ENCODE measurements around the gene PEX5L. TPM values are rescaled to one million over a fixed set of nuclear protein-coding genes. Genes with fewer than 3 reads are reported as not detected.

Gene PEX5L
- total RNA-seq, 1 donor from 2014 or later, result 1.0 TPM

DNA sequence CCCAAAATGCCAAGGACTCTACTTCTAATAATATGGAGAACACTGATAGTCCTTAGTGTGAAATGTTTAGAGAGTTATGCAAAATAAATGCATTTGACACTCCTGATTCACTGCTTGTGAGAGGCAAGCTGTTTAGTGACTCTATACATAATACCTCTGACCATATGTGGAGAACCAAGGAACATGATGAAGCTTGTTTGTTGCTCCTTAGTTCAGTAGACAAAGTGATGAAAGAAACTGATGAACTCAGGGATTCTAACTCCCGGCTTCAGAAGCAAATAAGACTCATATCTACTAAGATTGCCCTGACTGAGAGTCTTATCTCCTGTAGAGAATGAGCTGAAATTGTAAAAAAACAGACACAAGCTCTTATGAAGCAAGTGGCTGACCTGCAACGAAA lies 41.3 kb downstream of the PEX5L start:
- H3K27me3 Mint-ChIP-seq, result no peaks in the 10 kb centered on the region
- peaks cover 7% of the 10 kb centered on the region for H3K4me1 Mint-ChIP-seq (ENCODE audit: low read depth)
- no peak for DNase-seq (ENCODE audit: low spot score, unreplicated experiment)
- H3K27ac Mint-ChIP-seq, result no peak overlapping the region
- peaks cover 7% of the 10 kb centered on the region for H3K9me3 Mint-ChIP-seq (ENCODE audit: low read depth)
- TF ChIP-seq, protein P1, sequence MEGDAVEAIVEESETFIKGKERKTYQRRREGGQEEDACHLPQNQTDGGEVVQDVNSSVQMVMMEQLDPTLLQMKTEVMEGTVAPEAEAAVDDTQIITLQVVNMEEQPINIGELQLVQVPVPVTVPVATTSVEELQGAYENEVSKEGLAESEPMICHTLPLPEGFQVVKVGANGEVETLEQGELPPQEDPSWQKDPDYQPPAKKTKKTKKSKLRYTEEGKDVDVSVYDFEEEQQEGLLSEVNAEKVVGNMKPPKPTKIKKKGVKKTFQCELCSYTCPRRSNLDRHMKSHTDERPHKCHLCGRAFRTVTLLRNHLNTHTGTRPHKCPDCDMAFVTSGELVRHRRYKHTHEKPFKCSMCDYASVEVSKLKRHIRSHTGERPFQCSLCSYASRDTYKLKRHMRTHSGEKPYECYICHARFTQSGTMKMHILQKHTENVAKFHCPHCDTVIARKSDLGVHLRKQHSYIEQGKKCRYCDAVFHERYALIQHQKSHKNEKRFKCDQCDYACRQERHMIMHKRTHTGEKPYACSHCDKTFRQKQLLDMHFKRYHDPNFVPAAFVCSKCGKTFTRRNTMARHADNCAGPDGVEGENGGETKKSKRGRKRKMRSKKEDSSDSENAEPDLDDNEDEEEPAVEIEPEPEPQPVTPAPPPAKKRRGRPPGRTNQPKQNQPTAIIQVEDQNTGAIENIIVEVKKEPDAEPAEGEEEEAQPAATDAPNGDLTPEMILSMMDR (IDR thresholded peaks at IDR 0.05; ENCODE audit: unreplicated experiment), result no peak
- no peak overlapping the region for H3K4me3 Mint-ChIP-seq (ENCODE audit: low read depth)
- no peaks in the 10 kb centered on the region for H3K36me3 Mint-ChIP-seq (ENCODE audit: insufficient read depth)

GRCh38 chr3:179991883-179992282 lies 44.9 kb downstream of the PEX5L start:
- TF ChIP-seq, protein P1 (IDR thresholded peaks at IDR 0.05; ENCODE audit: unreplicated experiment), result no peak
- Mint-ChIP-seq H3K36me3 (ENCODE audit: insufficient read depth) (no peaks in the 10 kb centered on the region), H3K4me3 (ENCODE audit: low read depth) (no peak overlapping the region), H3K27ac (no peak overlapping the region), H3K9me3 (ENCODE audit: low read depth) (peaks cover 7% of the 10 kb centered on the region), H3K27me3 (no peaks in the 10 kb centered on the region), H3K4me1 (ENCODE audit: low read depth) (peaks cover 7% of the 10 kb centered on the region)
- DNase-seq (ENCODE audit: low spot score, unreplicated experiment), result no peak

DNA sequence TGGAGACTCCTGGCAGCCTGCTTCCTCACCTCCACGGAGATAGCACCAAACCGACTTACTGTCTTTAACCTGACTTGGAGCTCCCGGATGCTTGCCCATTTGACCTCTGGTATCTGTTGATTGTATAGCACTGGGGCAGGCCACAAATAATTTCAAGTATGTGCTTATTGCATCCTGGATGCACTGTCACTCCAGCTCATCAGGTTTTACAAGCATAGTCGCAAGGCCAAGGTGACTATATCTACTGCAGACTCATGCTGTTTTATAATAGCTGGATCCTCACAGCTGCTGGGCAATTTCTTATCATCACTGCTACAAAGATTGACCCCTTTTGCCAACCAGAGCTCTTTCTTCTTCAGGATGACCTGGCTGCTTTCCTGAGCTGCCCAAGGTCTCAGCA lies 45.6 kb downstream of the PEX5L start:
- Mint-ChIP-seq H3K4me3 (ENCODE audit: low read depth) (no peak overlapping the region), H3K9me3 (ENCODE audit: low read depth) (peaks cover 1% of the 10 kb centered on the region), H3K4me1 (ENCODE audit: low read depth) (peaks cover 7% of the 10 kb centered on the region), H3K27me3 (no peaks in the 10 kb centered on the region), H3K27ac (no peak overlapping the region), H3K36me3 (ENCODE audit: insufficient read depth) (no peaks in the 10 kb centered on the region)
- DNase-seq (ENCODE audit: low spot score, unreplicated experiment), result no peak
- TF ChIP-seq, protein P1 (IDR thresholded peaks at IDR 0.05; ENCODE audit: unreplicated experiment), result no peak

DNA sequence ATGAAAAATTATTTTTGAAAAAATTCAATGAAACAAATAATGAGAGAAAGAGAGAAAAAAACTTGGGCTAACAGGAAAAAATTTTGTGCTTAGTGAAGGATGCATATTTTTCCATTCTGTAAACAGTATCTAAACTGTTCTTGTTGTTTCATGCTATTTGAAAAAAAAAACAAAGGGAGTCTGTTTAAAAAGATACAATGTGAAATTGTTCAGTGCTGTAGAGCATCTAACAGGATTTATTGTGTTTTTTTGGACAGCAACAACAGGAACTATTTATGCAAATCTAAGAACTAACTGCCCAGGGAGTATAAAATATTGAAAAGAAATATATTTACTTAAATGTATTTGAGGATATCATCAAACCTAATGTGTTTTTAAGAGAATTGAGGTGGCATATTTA lies 55.1 kb downstream of the PEX5L start:
- Mint-ChIP-seq H3K27ac (no peak overlapping the region), H3K4me3 (ENCODE audit: low read depth) (no peak overlapping the region), H3K4me1 (ENCODE audit: low read depth) (no peaks in the 10 kb centered on the region), H3K36me3 (ENCODE audit: insufficient read depth) (no peaks in the 10 kb centered on the region), H3K9me3 (ENCODE audit: low read depth) (no peaks in the 10 kb centered on the region), H3K27me3 (no peaks in the 10 kb centered on the region)
- DNase-seq (ENCODE audit: low spot score, unreplicated experiment), result no peak
- TF ChIP-seq, protein P1 (IDR thresholded peaks at IDR 0.05; ENCODE audit: unreplicated experiment), result no peak

- TF ChIP-seq, protein P1 (IDR thresholded peaks at IDR 0.05; ENCODE audit: unreplicated experiment), result no peak
- Mint-ChIP-seq H3K4me1 (ENCODE audit: low read depth) (peaks cover 1% of the 10 kb centered on the region), H3K27me3 (no peaks in the 10 kb centered on the region), H3K9me3 (ENCODE audit: low read depth) (no peaks in the 10 kb centered on the region), H3K4me3 (ENCODE audit: low read depth) (no peak overlapping the region), H3K27ac (no peak overlapping the region), H3K36me3 (ENCODE audit: insufficient read depth) (no peaks in the 10 kb centered on the region)
- no peak for DNase-seq (ENCODE audit: low spot score, unreplicated experiment)
Measured at GRCh38 chr3:179977356-179977755, 59.4 kb downstream of the PEX5L start.

Measured in progenitor cell of endocrine pancreas (in vitro differentiated cells).